H1 (cell line): Measurements from ENCODE around the gene NHSL2.

ENCODE experiments used
- CEBPB ChIP-seq: IDR thresholded peaks from 2 replicates; pipeline ENCODE4 v1.6.1; 2012; ENCODE audit warnings: low read depth, low read length
- TF ChIP-seq, protein P1 (sequence below): IDR thresholded peaks from 2 replicates; pipeline ENCODE4 v1.6.1; 2012; ENCODE audit warnings: inconsistent platforms
- TF ChIP-seq, protein P2 (sequence below), 3 experiments: IDR thresholded peaks; 1 replicate in 2 of 3; 2 replicates in 1 of 3; pipeline versions ENCODE4 v1.5.1 to v1.6.1; 2011; ENCODE audit warnings: low read length in 3 of 3, mild to moderate bottlenecking in 3 of 3, inconsistent platforms in 2 of 3, low read depth in 1 of 3, moderate library complexity in 1 of 3; ENCODE audit not compliant: insufficient read depth in 1 of 3; ENCODE audit errors: control extremely low read depth in 1 of 3

DNA sequence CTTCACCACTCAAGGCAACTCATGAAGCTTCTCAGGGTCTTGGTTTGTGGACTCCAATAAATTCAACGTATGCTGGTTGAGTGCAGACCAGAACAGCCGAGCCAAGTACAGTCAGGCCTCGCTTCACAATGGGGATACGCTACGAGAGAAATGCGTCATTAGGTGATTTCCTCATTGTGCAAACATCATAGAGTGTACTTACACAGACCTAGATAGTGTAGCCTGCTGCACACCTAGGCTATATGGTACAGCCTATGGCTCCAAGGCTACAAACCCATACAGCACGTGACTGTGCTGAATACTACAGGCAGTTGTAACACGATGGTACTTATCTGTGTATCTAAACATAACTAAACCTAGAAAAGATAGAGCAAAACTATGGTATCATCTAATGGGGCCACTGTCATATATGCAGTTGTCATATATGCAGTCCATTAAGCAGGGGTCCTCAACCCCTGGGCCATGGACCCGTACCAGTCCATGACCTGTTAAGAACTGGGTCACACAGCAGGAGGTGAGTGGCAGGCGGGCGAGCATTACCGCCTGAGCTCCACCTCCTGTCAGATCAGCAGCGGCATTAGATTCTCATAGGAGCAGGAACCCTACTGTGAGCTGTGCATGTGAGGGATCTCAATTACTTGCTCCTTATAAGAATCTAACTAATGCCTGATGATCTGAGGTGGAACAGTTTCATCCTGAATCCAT lies 189.6 kb downstream of the NHSL2 start:
- TF ChIP-seq, protein P1, sequence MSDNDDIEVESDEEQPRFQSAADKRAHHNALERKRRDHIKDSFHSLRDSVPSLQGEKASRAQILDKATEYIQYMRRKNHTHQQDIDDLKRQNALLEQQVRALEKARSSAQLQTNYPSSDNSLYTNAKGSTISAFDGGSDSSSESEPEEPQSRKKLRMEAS, result no peak
- TF ChIP-seq, protein P2, sequence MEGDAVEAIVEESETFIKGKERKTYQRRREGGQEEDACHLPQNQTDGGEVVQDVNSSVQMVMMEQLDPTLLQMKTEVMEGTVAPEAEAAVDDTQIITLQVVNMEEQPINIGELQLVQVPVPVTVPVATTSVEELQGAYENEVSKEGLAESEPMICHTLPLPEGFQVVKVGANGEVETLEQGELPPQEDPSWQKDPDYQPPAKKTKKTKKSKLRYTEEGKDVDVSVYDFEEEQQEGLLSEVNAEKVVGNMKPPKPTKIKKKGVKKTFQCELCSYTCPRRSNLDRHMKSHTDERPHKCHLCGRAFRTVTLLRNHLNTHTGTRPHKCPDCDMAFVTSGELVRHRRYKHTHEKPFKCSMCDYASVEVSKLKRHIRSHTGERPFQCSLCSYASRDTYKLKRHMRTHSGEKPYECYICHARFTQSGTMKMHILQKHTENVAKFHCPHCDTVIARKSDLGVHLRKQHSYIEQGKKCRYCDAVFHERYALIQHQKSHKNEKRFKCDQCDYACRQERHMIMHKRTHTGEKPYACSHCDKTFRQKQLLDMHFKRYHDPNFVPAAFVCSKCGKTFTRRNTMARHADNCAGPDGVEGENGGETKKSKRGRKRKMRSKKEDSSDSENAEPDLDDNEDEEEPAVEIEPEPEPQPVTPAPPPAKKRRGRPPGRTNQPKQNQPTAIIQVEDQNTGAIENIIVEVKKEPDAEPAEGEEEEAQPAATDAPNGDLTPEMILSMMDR (IDR thresholded peaks at IDR 0.05; ENCODE audit: control extremely low read depth in 1 of 3, insufficient read depth in 1 of 3, low read depth in 1 of 3, low read length in 3 of 3), result no peak
- no peak for TF ChIP-seq CEBPB
